GM04503 (cell line): ENCODE results near the gene CAAP1.
A peak's percentile ranks its signal among the peaks of the same experiment; 100 is the strongest.
"Not testable (repeated sequence)": the region's sequence is repeated elsewhere in the genome, so short reads cannot be mapped to it uniquely, and the experiment has no call there.

Source experiments
- DNase-seq: peaks from one replicate; pipeline ENCODE4 v3.0.0-alpha.2; 2012; ENCODE audit warnings: low read depth

Gene CAAP1

DNA sequence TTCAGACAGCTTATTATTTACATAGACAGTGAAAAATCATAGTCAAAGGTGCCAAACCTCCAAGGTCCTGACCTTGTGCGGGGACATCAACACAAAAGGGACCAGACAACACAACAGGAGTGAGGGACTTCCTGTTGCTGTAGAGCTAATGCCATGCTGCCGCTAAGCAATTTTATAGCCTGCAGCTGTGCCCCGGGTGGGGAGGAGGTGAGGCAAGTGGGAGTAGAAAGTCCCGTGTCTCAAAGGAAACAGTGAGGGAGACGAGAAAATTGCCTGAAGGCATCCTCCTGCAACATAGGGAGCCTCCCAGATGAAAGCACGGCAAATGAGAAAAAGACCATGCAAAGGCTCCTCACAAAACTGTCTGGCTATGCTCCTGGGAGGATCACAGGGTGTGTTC lies 58.8 kb downstream of the CAAP1 start:
- no peak for DNase-seq

GRCh38 chr9:26828391-26828955 lies 64.1 kb downstream of the CAAP1 start:
- DNase-seq, result not testable (repeated sequence)

DNA sequence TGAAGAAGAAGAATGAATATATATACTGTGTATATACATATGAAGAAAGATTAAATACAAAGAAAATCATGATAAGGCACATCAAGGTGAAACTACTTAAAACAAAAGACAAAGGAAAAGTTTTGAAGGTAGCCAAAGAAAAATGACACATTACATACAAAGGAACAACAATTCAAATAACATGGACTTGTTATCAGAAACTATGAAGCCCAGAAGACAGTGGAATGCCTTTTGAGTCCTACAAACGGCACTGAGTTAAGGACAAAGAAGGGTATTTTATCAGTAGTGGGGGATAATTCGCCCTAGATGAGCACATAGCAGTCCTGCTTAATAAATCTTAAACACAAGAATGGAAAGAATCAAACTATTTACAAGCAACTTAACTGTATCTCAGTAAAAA lies 77.8 kb downstream of the CAAP1 start:
- DNase-seq, result no peak

DNA sequence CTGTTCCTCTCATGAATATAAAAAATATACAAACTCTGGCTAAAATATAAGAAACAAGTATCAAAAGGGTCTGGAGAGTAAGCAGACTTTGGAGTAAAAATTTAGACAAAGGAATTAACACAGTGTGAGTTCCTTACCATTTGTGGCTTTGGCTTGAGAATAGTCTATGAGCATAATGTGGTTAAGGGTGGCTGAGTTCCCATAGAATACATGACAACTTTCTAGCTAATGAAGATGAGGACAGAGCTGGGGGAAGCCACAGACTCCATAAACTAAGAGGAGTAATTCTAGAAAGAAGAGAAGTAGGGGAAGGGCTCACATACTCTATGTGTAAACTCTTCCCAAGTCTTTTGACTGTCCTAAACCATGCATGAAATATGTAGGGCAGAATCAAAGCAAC lies 79.4 kb downstream of the CAAP1 start:
- no peak for DNase-seq

GRCh38 chr9:26812217-26812616 lies 80.4 kb downstream of the CAAP1 start:
- DNase-seq, result no peak

DNA sequence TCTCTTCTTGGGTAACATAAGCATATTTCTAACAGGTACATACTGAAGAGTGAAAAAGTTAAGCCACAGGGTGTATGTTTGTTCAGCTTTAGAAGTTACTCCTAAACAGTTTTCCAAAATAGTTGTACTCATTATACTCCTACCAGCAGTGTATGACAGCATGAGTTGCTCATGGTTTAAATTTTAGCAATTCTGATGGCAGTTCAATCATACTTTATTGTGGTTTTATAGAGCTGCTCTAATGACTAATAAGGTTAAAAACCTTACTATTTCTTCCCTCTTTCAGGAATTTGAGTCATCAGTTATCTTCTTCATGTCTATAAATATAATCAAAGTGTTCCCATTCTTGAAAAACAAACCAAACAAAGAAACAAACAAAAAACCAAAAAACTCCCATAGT lies 81.5 kb downstream of the CAAP1 start:
- no peak for DNase-seq

DNA sequence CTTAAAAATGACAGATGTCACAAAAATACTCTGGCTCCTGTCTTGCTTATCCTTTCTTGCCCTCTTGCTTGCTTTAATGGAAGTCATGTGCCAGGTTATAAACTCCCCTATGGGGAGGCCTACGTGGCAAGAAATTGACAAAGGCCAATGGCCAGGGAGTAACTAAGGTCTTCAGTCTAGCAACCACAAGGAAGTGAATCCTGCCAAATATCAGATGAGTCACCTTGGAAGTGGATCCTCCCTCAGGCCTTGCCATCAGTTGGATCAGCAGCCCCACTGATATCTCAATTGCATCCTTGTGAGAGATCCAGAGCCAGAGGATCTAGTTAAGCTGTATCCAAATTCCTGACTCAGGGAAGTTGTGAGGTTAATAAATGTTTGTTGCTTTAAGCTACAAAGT lies 82.8 kb downstream of the CAAP1 start:
- peak; percentile 53 for DNase-seq

GRCh38 chr9:26807161-26807560 lies 85.4 kb downstream of the CAAP1 start:
- DNase-seq, result no peak

DNA sequence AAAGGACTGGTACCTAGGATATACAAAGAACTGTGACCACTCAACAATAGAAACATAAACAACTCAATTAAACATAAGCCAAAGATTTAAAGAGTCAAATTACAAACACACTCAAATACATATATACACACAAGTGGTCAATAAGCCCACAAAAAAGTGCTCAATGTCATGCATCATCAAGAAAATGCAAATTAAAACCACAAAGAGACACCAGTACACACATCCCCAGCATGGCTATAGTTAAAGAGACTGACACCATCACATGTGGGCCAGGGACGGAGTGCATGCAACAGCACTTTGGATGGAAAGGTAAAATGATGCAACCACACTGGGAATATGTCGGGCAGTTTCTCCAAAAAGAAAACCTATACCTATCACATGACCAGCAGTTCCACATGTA lies 89.7 kb downstream of the CAAP1 start:
- no peak for DNase-seq

DNA sequence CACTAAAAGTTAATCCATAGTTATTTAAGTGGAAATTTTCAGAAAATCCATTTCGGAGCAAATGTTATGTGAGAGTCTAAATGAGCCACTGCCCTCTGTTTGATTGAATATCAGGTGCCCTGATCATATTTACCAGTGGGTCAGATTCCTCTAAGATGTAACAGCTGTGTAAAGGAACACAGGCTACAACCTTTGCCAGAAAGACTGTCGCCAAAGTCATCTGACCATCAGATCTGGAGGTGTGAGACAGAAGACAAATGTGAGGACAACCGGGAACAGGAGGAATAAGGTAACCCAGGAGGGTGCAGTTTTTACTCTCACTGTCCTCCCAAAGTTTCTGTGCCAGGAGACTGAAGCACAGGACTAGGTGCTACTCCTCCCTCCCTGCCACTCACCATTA lies 90.8 kb downstream of the CAAP1 start:
- no peak for DNase-seq

DNA sequence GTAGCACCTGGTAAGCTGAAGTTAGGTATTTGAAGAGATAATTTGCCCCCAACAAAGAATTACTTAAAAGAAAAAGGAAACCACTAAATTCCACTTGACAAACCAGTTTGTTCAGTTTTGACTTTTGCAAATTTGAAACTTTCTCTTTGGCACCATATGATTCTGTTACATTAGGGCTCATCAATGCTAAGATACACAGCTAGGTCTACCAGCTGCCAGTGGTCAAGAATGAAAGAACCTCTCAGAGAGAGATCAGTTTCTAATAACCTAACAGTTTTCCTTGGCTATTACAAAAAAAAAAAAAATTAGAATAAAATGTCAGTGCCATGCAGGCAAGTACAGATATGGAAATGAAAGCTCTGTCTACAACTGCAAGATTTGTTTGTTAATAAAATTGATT lies 92.3 kb downstream of the CAAP1 start:
- no peak for DNase-seq

- no peak for DNase-seq
Measured at GRCh38 chr9:26791274-26791673, 101.3 kb downstream of the CAAP1 start.
